Skeletal muscle tissue (tissue), 5 donors: ENCODE data around the gene ZNF280D. TPM values are rescaled to one million over a fixed set of nuclear protein-coding genes. Genes with fewer than 3 reads are reported as not detected.

Experiments
- H3K27ac ChIP-seq: one replicate; pipeline ENCODE4 v1.7.0; 2013; ENCODE audit warnings: mild to moderate bottlenecking, low read depth, low read length, inconsistent platforms
- H3K27me3 ChIP-seq, 3 donors: one replicate each; pipeline ENCODE4 v1.7.0; 2013; ENCODE audit warnings: low read length in 3 of 3; ENCODE audit not compliant: control insufficient read depth in 3 of 3, insufficient read depth in 3 of 3
- H3K36me3 ChIP-seq, 3 donors: one replicate each; pipeline ENCODE4 v1.7.0; 2013; ENCODE audit warnings: low read length in 3 of 3; ENCODE audit not compliant: control insufficient read depth in 3 of 3, insufficient read depth in 3 of 3
- H3K4me1 ChIP-seq, 3 donors: one replicate each; pipeline ENCODE4 v1.7.0; 2013; ENCODE audit warnings: low read length in 3 of 3, mild to moderate bottlenecking in 3 of 3; ENCODE audit not compliant: control insufficient read depth in 3 of 3, insufficient read depth in 3 of 3
- H3K4me3 ChIP-seq, 3 donors: one replicate each; pipeline ENCODE4 v1.7.0; 2013; ENCODE audit warnings: low read length in 3 of 3
- H3K9ac ChIP-seq, 3 donors: one replicate each; pipeline ENCODE4 v1.7.0; 2013; ENCODE audit warnings: low read length in 3 of 3, mild to moderate bottlenecking in 3 of 3, moderate library complexity in 2 of 3, low read depth in 1 of 3
- H3K9me3 ChIP-seq, 3 donors: one replicate each; pipeline ENCODE4 v1.7.0; 2013; ENCODE audit warnings: low read length in 3 of 3; ENCODE audit not compliant: control insufficient read depth in 3 of 3
- small RNA-seq: library from RNA; depleted of rRNA; stranded (forward); fragments of <200 nt; gene quantifications from one replicate; pipeline ENCODE3, GENCODE V24; 2014
- total RNA-seq: library from RNA; depleted of rRNA; stranded (reverse); fragments of >200 nt; gene quantifications from one replicate; pipeline ENCODE4 v1.2.3, GENCODE V29; 2014
- donor health status: Osteomylitis.

ZNF280D gene
- total RNA-seq, 1 donor from 2014 or later: 57.4 TPM

DNA sequence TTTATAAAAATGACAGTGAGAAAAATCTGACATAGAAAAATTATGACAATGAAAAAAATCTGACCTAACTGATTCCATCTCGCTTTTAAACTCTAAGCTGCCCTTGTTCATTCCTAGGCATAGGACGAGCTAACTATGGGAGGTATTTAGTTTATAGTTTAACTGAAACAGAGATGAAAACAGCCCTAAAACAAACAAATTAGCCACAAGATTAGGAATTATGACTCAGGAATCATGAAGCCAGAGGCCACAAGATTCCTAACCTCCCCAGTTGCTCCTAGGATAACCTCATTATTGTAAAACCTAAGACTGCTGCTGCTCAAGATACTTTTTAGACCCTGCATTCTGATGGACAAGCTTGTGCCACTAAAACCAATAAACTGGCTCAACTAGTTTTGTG lies 145.6 kb downstream of the ZNF280D start:
- Histone ChIP-seq H3K4me1 (no peaks in the 10 kb centered on the region), H3K9me3 (peaks cover 0 to 10% (median 8%) of the 10 kb centered on the region in 3 donors), H3K4me3 (no peak overlapping the region), H3K36me3 (no peaks in the 10 kb centered on the region), H3K9ac (no peak overlapping the region), H3K27ac (no peak overlapping the region), H3K27me3 (no peaks in the 10 kb centered on the region)

DNA sequence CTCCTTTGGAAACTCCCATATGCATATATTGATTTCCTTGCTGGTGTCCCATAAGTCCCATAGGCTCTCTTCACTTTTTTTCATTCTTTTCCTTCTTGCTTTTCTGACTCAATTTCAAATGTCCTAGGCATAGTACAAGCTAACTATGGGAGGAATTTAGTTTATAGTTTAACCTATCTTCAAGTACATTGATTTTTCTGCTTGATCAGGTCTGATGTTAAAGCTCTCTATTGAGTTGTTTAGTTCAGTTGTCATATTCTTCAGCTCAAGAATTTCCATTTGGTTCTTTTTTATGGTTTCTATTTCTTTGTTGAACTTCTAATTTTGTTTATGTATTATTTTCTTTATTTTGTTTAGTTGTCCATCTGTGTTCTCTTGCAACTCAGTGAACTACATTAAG lies 147.1 kb downstream of the ZNF280D start:
- Histone ChIP-seq H3K4me1 (no peaks in the 10 kb centered on the region), H3K27me3 (no peaks in the 10 kb centered on the region), H3K36me3 (no peaks in the 10 kb centered on the region), H3K27ac (no peak overlapping the region), H3K9me3 (peaks cover 0 to 10% (median 8%) of the 10 kb centered on the region in 3 donors), H3K9ac (no peak overlapping the region), H3K4me3 (no peak overlapping the region)

DNA sequence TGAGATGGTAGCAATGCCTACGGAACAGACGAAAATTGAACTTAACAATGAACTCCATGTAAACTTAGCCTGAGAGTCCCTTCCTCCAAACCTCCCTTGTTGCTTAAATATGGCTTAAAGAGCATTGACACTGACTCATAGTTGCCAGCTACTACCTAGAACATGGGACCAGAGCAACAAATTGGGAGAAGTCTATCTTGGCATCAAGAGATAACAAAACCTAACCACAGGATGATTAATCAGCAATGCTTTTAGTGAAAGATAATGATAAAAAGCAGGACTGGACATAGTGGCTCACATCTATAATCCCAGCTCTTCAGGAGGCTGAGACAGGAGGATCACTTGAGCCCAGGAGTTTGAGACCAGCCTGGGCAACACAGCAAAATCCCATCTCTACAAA lies 150.5 kb downstream of the ZNF280D start:
- Histone ChIP-seq H3K27me3 (no peaks in the 10 kb centered on the region), H3K36me3 (no peaks in the 10 kb centered on the region), H3K9ac (no peak overlapping the region), H3K27ac (no peak overlapping the region), H3K4me1 (no peaks in the 10 kb centered on the region), H3K9me3 (peaks cover 0 to 10% (median 8%) of the 10 kb centered on the region in 3 donors), H3K4me3 (no peak overlapping the region)

Small RNA genes within 50 kb of the gene (small RNA-seq; reads per million reads assigned to genes)
- gene RF00019: not detected

Other genes with a start within 250 kb of the ZNF280D start
- gene TCF12, start 185.1 kb upstream of the ZNF280D start, total RNA-seq: 136 TPM